Colon (tissue), 2 donors: Measurements from ENCODE around the gene AGAP9.
"Not testable (repeated sequence)": the region's sequence is repeated elsewhere in the genome, so short reads cannot be mapped to it uniquely, and the experiment has no call there.

Experiments
- FAIRE-seq: peaks from 2 replicates; lab custom pipeline; 2012; peaks lifted over from hg19 to GRCh38; lab: Jason Lieb, UNC
- donor health status: control.
- donor health status: control.

Gene AGAP9

DNA sequence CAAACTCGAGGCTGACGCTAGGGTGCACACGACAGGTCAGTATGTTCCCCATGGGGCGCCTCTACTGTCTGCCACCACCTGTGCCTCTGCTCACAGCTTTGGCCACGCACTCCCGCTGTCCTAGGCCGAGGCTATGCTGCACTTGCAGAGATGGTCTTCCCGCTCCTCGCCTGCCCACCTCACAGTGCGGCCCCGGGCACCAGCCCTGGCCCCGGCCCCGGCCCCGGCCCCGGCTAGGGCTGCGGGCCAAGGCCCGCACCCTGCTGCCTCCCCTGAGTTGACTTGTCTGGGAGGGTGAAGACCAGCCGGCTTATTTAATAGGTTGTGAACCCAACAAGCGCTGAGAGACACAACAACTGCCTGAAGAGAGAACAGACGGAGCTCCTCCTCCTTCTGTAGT lies at the start of gene AGAP9:
TSS of gene AGAP9 (minus strand) at position 164 of the 400 bp plus-strand sequence. CDS start at position 52, 112 bp downstream.
- FAIRE-seq: not testable (repeated sequence)

DNA sequence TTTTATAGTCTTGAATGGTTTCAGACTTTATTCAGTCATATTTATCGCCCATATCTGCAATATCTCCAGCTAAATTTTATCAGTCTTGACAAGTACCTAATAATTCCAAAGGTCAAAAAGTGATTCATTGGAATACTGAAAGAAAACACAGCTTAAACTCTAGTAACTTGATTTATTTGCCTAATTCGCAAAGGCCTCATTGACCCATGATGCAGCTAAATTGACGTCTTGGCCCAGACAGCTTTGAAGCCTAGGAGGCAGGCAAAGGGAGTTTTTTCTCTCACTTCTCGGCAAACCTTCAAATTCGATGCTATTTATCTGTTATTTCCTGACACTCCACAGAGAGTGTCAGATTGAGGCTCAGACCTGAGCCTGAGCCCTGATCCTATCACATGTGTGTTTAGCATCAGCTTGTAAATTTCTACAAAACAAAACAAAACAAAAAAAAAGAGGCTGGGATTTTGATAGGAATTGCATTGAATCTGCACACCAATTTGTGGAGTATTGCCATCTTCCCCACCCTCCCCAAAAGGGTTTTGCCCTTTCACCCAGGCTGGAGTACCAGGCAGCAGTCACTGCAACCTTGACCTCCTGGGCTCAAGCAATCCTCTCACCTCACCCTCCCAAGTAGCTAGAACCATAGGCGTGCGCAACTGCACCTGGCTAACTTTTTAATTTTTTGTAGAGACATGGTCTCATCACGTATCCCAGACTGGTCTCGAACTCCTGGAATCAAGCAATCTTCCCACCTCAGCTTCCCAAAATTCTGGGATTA lies 47.9 kb upstream of the AGAP9 start:
- not testable (repeated sequence) for FAIRE-seq

DNA sequence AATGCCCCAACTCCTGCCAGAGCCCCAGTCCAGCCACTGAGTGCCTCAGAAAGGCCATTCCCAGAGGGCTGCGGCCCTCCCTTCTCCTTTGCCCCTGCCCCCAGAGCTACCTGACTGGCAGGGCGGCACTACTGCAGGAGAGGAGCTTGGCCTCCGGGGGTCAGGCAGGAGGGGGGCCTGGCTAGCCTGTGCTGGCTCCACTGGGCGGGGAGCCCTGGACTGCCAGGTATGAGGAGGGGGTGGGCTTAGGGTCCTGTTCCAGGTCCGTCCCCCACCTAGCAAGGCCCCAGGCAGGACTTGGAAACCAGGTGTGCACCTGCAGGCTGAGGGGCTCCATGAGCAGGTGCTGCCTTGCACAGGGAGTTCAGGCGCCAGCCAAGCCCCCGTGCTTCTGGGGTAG lies 43.3 kb upstream of the AGAP9 start:
- not testable (repeated sequence) for FAIRE-seq

DNA sequence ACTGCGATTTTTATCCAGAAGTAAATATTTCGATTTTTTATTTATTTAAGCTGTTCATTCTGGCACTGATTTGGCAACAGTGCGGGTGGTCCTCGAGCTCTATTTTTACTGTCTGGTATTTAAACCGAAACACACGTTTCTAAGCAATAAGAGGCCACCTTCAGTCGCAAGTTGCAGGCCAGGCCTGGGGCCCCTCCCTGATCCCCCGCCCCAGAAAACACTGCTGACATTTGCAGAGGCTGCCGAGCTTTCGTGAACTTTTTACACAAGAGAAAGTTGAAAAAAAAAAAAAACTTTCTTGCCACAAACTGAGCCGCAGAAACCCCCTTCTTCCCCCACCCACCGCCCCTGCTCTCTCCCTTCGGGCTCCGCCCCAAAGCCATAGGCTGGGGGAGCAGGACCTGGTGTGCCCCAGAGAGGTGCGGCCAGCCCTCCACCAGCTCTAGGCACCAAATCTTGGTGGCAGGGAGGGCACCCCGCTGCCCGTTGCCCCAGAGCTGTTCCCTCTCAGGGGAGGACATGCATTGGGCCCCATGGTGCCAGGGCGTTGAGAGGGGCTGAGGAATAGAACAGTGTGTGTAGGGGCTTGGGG lies 42.8 kb upstream of the AGAP9 start:
- FAIRE-seq: not testable (repeated sequence)

DNA sequence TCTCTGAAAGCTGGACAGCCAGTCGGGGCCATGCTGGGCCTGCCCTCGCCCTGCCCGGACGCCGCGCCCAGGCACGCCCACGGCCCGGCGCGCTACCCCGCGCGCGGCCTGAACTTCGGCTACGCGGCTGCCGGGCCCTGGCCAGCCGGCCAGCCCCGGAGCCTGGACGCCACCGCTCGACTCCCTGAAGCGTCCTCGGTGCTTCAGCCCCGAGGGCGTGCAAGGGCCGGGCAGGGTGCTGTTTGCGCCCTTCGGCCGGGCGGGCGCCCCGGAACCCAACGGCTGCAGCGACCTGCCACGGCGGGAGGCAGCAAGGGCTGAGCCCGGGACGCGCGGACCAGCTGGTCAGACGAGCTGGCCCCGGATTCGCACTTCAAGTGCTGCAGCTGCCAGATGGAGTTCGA lies 42.1 kb upstream of the AGAP9 start:
- not testable (repeated sequence) for FAIRE-seq

GRCh38 chr10:47564953-47565352 lies 41.5 kb upstream of the AGAP9 start:
- not testable (repeated sequence) for FAIRE-seq

GRCh38 chr10:47564318-47564717 lies 40.9 kb upstream of the AGAP9 start:
- FAIRE-seq: not testable (repeated sequence)

- FAIRE-seq: not testable (repeated sequence)
Measured at GRCh38 chr10:47560452-47560851, 37.0 kb upstream of the AGAP9 start.

- FAIRE-seq: not testable (repeated sequence)
Measured at GRCh38 chr10:47559718-47560308, 36.4 kb upstream of the AGAP9 start.

- not testable (repeated sequence) for FAIRE-seq
Measured at GRCh38 chr10:47558109-47558508, 34.7 kb upstream of the AGAP9 start.

DNA sequence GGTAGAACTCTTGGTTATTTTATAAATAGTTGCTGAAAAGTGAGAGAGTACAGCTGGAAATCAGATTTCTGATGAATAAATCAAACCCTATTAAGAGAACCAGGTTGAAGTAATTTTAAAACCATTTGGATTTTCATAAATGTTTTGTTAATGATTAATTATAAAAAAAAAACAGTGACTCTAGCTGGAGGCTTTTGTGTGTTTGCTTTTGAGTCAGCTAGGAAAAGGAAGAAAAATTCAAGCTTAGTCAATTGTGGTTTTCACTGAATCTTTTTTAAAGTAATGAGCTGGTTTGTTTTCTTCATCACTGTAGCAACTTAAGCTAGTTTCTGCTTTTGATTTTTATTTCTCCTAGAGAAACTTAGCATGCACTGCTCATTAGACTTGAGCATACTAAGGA lies 34.2 kb upstream of the AGAP9 start:
- FAIRE-seq: not testable (repeated sequence)

- FAIRE-seq: not testable (repeated sequence)
Measured at GRCh38 chr10:47555334-47555733, 31.9 kb upstream of the AGAP9 start.

- FAIRE-seq: not testable (repeated sequence)
Measured at GRCh38 chr10:47554552-47554951, 31.1 kb upstream of the AGAP9 start.

DNA sequence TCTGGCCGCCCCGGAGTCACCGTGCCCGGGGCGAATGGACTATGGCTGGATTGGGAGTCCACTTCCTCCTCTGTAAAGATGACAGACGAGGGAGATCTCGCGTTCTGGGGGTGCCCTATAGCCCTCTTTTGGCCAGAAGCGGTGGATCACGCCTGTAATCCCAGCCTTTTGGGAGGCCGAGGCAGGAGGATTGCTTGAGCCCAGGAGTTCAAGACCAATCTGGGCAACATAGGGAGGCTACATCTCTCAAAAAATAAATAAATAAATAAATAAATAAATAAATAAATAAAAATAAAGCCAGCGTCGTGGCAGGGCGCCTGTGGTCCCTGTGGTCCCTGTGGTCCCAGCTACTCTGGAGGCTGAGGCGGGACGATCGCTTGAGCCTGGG lies 30.4 kb upstream of the AGAP9 start:
- not testable (repeated sequence) for FAIRE-seq

DNA sequence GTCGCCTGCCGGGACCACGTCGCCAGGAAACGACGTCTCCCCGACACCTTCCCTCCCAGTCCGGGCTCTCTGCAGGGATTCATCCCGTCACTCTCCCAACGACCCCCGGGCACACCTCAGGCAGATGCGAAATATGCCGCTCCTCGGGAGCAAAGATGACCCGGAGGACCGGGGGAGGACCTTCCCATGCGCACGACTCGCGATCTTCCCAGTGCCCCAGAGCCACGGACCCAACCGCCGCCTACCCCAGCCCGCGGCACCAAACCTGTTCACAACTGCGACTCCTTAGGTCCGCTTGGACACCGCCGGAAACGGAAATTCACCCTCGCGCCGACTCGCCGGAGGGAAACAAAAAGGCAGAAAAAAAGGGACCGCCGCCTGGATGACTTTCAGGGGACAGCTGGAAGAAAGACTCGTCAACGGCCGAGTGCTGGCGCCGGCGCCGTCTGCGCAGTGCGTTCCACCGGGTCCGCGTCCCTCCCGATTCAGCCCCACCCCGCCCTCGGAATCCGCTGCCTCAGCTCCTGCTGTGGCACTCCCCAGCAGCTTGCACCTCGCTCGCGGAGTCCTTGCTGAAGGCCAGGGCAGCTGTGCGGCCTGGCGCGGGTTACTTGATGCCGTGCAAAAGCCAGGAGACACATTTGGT lies 29.9 kb upstream of the AGAP9 start:
- not testable (repeated sequence) for FAIRE-seq

GRCh38 chr10:47552719-47553118 lies 29.3 kb upstream of the AGAP9 start:
- not testable (repeated sequence) for FAIRE-seq

- FAIRE-seq: not testable (repeated sequence)
Measured at GRCh38 chr10:47547286-47547685, 23.8 kb upstream of the AGAP9 start.

DNA sequence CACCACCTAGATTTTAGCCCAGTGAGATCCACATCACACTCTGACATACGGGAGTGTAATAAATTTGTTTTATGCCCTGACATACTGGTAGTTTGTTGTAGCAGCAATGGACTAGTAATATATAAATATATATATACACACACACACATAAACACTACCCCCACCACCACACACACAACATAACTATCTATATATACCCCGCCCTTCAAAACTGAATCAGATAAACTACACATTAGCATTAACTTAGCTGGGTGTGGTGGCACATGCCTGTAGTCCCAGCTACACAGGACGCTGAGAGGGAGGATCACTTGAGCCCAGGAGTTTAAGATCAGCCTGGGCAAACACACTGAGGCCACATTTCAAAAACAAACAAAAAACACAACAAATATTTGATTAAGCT lies 13.0 kb upstream of the AGAP9 start:
- not testable (repeated sequence) for FAIRE-seq

DNA sequence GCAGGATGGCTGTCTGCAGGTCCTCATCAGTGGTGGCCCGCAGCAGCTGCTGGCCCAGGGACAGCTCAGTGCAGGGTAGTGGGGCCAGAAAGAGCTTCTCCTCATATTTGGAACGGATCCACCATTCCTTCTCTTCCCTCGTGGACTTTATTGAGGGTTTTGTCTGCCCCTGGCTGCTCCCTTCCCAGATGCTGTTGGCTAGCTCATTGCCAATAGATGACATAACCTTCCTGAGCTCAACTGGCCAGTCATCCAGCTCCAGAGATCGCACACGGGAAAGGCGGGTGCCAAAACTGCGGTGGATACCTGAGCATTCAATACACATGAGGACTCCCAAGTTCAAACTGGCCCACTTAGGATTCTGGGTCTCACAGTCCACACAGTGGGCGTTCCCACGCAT lies 21.1 kb downstream of the AGAP9 start:
- FAIRE-seq: not testable (repeated sequence)

- not testable (repeated sequence) for FAIRE-seq
Measured at GRCh38 chr10:47494226-47494625, 29.2 kb downstream of the AGAP9 start.

- not testable (repeated sequence) for FAIRE-seq
Measured at GRCh38 chr10:47491600-47491999, 31.8 kb downstream of the AGAP9 start, which contains the start of gene FAM25G. FAM25G (minus strand) TSS chr10:47491700; CDS start chr10:47491674, 26 bp downstream.

DNA sequence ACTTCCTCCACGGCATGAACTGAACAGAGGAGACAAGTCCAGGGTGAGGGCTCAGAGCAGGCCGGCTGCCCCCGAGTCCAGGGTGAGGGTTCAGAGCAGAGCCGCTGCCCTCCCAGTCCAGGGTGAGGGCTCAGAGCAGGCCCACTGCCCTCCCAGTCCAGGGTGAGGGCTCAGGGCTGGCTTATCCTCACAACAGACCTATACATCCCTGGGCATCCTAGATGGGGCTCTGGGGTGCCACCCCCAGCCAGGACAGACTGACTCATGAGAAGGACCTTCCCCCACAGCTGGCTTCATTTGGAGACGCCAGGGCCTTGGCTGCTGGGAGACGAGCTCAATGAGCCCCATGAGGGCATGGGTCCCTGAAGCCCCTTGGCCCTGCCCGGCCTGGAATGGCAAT lies 33.8 kb downstream of the AGAP9 start:
- FAIRE-seq: not testable (repeated sequence)
